GM19324 (cell line): ENCODE results near the gene CTAG1A.
"Not testable (repeated sequence)": the region's sequence is repeated elsewhere in the genome, so short reads cannot be mapped to it uniquely, and the experiment has no call there.

ENCODE experiments used
- ATAC-seq: cut with Tn5 transposase; IDR thresholded peaks from one replicate; pipeline ENCODE4 v1.9.1; 2021; ENCODE audit warnings: mild to moderate bottlenecking, moderate library complexity; ENCODE audit not compliant: unreplicated experiment, low FRiP score

Gene CTAG1A

DNA sequence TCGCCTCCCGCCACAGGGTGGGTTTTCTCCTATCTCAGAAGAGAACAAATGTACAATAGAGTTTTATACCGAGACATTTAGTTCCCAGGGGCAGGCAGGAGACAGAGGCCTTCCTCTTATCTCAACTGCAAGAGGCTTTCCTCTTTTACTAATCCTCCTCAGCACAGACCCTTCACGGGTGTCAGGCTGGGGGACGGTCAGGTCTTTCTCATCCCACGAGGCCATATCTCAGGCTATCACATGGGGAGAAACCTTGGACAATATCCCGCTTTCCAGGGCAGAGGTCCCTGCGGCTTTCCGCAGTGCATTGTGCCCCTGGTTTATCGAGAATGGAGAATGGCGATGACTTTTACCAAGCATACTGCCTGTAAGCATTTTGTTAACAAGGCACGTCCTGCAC lies 23.9 kb downstream of the CTAG1A start:
- ATAC-seq = not testable (repeated sequence)

DNA sequence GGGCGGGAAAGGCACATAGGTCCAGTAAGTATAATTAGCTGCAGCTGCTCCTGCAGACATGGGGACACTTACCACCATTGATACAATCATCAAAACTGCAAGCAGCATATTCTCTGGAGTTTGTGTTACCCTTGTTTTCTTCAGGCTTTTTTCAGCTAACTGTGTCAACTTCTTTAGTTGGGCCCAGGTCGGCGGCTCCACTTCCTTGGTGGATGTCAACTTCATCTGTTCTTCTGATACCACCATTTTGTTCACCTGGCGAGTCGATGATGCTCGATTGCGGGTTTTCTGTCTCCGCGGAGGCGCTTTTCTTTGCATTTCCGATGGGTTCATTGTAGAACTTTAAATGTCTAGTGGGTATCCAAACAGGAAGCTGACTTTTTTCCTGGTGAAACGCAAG lies 26.2 kb downstream of the CTAG1A start:
- ATAC-seq = not testable (repeated sequence)

DNA sequence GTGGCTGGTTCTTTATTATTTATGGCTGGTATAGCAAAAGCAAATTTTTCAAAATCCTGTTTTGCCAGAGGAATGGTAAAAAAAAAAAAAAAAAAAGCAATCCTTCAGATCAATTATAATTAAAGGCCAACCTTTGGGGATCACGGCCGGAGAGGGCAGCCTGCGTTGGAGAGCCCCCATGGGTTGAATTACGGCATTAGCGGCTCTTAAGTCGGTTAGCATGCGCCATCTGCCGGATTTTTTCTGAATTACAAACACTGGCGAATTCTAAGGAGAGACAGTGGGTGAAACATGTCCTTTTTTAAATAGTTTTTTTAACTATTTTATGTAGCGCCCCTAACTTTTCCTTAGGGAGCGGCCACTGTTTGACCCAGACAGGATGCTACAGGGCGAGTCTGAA lies 28.7 kb downstream of the CTAG1A start:
- ATAC-seq = not testable (repeated sequence)

DNA sequence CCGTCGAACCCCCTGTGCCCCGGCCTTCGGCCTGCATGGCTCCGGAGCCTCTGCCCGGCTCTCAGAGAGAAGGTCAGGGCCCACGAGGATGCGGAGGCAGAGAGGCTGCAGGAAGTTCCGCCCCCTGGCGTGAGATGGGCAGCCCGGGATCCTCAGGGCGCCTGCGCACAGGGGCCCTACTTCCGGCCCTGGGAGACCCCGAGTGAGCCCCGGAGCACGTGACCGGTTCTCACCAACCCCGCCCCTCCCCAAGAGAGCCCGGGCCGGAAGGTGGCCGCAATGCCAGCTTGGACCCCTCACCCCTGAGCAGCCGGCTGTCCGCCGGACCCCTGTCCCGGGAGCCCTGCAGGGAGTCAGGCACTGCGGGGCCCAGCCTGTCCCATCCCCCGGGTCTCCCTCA lies 34.2 kb downstream of the CTAG1A start, which contains the start of gene CTAG1B:
Gene CTAG1B, minus strand, starts transcription at position 101 of the 400 bp plus-strand sequence. Its CDS starts 64 bp downstream, at position 37.
- ATAC-seq = not testable (repeated sequence)

DNA sequence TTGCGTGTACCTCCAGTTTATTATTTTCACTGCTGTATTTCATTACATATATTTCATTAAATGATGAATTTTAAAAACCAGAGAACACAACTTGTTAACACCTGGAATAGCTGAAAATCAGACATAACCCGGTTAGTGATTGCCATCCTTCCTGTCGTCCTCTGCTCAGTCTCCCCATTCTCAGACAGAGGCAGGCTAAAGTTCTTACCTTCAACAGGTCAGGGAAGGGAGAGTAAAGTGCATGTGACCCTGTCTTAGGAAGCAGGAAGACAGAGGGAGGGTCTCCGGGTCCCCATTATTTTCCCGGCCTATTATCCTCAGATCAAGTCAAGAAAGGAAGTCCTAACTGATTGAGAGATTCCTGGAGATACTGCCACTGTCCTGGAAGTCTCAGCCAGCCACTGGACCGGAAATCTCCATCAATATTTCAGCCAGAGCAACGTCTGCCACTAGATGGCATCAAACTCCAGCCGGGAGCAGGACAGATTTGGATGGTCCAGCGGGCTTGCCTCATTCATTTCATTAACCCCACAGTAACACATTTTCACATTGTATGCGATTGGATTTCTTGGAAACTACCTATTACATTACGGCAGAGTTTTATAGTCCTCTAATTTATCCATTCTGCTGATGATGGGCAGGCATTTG lies 36.0 kb downstream of the CTAG1A start:
- ATAC-seq = not testable (repeated sequence)

DNA sequence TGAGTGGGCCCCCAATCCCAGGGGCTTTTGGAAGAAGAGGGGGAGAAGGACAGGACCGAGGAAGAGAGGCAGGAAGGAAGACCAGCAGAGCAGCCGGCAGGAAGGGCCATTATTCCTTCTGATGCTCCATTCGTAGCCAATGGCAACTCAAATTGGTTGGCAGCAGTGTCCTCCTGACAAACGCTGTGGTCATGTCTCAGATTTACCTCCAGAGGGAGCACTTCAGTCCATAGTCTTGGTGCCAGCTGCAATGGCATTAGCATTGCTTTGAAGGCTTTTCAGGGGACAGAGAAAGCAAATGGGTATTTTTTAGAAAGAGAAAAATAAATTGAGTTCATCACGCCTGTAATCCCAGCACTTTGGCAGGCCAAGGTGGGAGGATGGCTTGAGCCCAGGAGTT lies 44.0 kb downstream of the CTAG1A start:
- not testable (repeated sequence) for ATAC-seq

DNA sequence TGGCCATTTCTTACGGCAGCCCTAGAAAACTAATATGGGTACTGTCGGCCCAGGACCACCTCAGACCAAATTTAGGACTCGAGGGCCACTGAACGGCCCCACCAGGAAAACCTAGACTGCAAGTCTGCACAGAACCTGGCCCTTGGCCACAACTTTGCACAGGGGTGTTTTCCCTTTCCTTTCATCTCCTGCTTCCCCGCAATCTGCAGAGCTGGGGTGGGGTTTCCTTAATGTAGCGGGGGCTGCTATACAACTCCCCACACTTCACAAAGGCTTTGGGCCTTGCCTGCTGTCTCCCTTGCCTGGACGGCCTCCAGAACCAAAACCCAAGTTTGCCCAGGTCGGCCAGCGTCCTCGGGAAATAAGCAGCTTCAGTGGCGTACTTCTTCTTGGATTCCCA lies 46.0 kb downstream of the CTAG1A start:
- ATAC-seq = not testable (repeated sequence)

DNA sequence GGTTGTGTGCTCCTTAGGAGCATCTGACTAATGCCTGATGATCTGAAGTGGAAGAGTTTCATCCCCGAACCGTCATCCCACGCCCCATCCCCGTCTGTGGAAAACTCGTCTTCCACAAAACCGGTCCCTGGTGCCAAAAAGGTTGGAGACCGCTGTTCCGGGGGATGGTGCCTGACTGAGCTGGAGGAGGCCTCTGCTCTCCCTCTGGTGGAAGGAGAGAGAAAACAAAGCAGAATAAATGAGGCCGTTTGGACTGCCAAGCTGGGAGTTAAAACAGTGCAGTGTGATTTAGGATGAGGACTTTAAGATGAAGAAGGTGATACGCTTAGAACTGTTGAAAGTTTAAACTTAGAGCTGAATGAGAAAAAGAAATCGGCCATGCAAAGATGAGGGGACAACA lies 48.7 kb downstream of the CTAG1A start:
- ATAC-seq = not testable (repeated sequence)
